Measurements from ENCODE around the gene SRD5A1.

- TF ChIP-seq SUZ12 (IDR thresholded peaks at IDR 0.05; ENCODE audit: extremely low read depth, insufficient read depth, insufficient read length) (no peak), ZNF274 (IDR thresholded peaks at IDR 0.05; ENCODE audit: low read depth, low read length) (no peak)
Observed at GRCh38 chr5:6681682-6682081, 48.4 kb downstream of the SRD5A1 start.
